Measurements from ENCODE around the gene PNMA8B.

GRCh38 chr19:46494941-46495785, 504 bp downstream of the PNMA8B start:
- no peak for TF ChIP-seq CTCF (IDR thresholded peaks at IDR 0.05)
- no peak for TF ChIP-seq POLR2AphosphoS5 (IDR thresholded peaks at IDR 0.05)
- TF ChIP-seq POLR2A (IDR thresholded peaks at IDR 0.05) = no peak
